Right atrium auricular region (tissue), 2 donors: ENCODE measurements around the gene LIPJ. TPM values are rescaled to one million over a fixed set of nuclear protein-coding genes. Genes with fewer than 3 reads are reported as not detected.

Experiments used
- DNase-seq: peaks from one replicate; pipeline ENCODE4 v3.0.0-alpha.2; 2019; ENCODE audit warnings: low spot score
- H3K27ac ChIP-seq, 2 donors: fragments of 200-600 bp; sonication (generic); 1 replicate in 1 of 2; 2 replicates in 1 of 2; pipeline ENCODE4 v1.5.1; 2016 to 2019
- H3K27me3 ChIP-seq, 2 donors: fragments of 200-600 bp; sonication (generic); one replicate each; pipeline versions ENCODE4 v1.5.1 to v1.6.0; 2017 to 2019
- H3K36me3 ChIP-seq: fragments of 200-600 bp; sonication (generic); one replicate; pipeline ENCODE4 v1.5.1; 2016
- H3K4me1 ChIP-seq, 2 donors: fragments of 200-600 bp; sonication (generic); one replicate each; pipeline versions ENCODE4 v1.5.1 to v1.6.0; 2017 to 2019
- H3K4me3 ChIP-seq, 2 donors: fragments of 200-600 bp; sonication (generic); 1 replicate in 1 of 2; 2 replicates in 1 of 2; pipeline ENCODE4 v1.5.1; 2017 to 2019; ENCODE audit warnings: mild to moderate bottlenecking in 1 of 2, moderate library complexity in 1 of 2
- H3K9me3 ChIP-seq, 2 donors: fragments of 200-600 bp; sonication (generic); one replicate each; pipeline ENCODE4 v1.5.1; 2019
- CTCF ChIP-seq, 2 donors: fragments of 200-600 bp; sonication (generic); IDR thresholded peaks; one replicate each; pipeline ENCODE4 v1.5.1; 2019; ENCODE audit warnings: antibody characterized with exemption in 2 of 2
- total RNA-seq, 2 donors: library from RNA; depleted of rRNA; stranded (reverse); fragments of >200 nt; gene quantifications; one replicate each; pipeline ENCODE4 v1.1.0, GENCODE V29; 2016

Gene LIPJ
- total RNA-seq, 2 donors from 2014 or later = 0.08 TPM; not detected in 1

GRCh38 chr10:88624840-88625239 is 38.3 kb downstream of the LIPJ start:
- TF ChIP-seq CTCF (IDR thresholded peaks at IDR 0.05) = no peak
- H3K36me3 ChIP-seq = no peaks in the 10 kb centered on the region
- peaks cover 0 to 10% of the 10 kb centered on the region in 2 donors for H3K9me3 ChIP-seq
- no peaks in the 10 kb centered on the region for H3K4me1 ChIP-seq
- H3K27me3 ChIP-seq = no peaks in the 10 kb centered on the region
- no peak overlapping the region for H3K27ac ChIP-seq
- no peak overlapping the region for H3K4me3 ChIP-seq
- no peak for DNase-seq

- Histone ChIP-seq H3K36me3 (no peaks in the 10 kb centered on the region), H3K4me3 (no peak overlapping the region), H3K27ac (no peak overlapping the region), H3K9me3 (peaks cover 0 to 22% of the 10 kb centered on the region in 2 donors), H3K4me1 (no peaks in the 10 kb centered on the region), H3K27me3 (no peaks in the 10 kb centered on the region)
- no peak for DNase-seq
- TF ChIP-seq CTCF (IDR thresholded peaks at IDR 0.05) = no peak
Measured at GRCh38 chr10:88640186-88640585, 53.6 kb downstream of the LIPJ start.

- Histone ChIP-seq H3K36me3 (no peaks in the 10 kb centered on the region), H3K4me1 (no peaks in the 10 kb centered on the region), H3K27me3 (no peaks in the 10 kb centered on the region), H3K4me3 (no peak overlapping the region), H3K9me3 (peaks cover 0 to 14% of the 10 kb centered on the region in 2 donors), H3K27ac (no peak overlapping the region)
- DNase-seq = no peak
- no peak for TF ChIP-seq CTCF (IDR thresholded peaks at IDR 0.05)
Measured at GRCh38 chr10:88642209-88642608, 55.6 kb downstream of the LIPJ start.

- H3K27me3 ChIP-seq = no peaks in the 10 kb centered on the region
- H3K4me1 ChIP-seq = no peaks in the 10 kb centered on the region
- no peak overlapping the region for H3K4me3 ChIP-seq
- H3K36me3 ChIP-seq = no peaks in the 10 kb centered on the region
- H3K27ac ChIP-seq = no peak overlapping the region
- no peak for TF ChIP-seq CTCF (IDR thresholded peaks at IDR 0.05)
- no peak for DNase-seq
- peaks cover 0 to 9% of the 10 kb centered on the region in 2 donors for H3K9me3 ChIP-seq
Measured at GRCh38 chr10:88642963-88643362, 56.4 kb downstream of the LIPJ start.

- no peak for DNase-seq
- Histone ChIP-seq H3K9me3 (no peaks in the 10 kb centered on the region), H3K27ac (no peak overlapping the region), H3K36me3 (no peaks in the 10 kb centered on the region), H3K27me3 (no peaks in the 10 kb centered on the region), H3K4me3 (no peak overlapping the region), H3K4me1 (no peaks in the 10 kb centered on the region)
- no peak for TF ChIP-seq CTCF (IDR thresholded peaks at IDR 0.05)
Measured at GRCh38 chr10:88647061-88647615, 60.6 kb downstream of the LIPJ start.

- Histone ChIP-seq H3K9me3 (no peaks in the 10 kb centered on the region), H3K4me1 (no peaks in the 10 kb centered on the region), H3K27me3 (no peaks in the 10 kb centered on the region), H3K4me3 (no peak overlapping the region), H3K27ac (no peak overlapping the region), H3K36me3 (no peaks in the 10 kb centered on the region)
- no peak for TF ChIP-seq CTCF (IDR thresholded peaks at IDR 0.05)
- no peak for DNase-seq
Measured at GRCh38 chr10:88651101-88651551, 64.6 kb downstream of the LIPJ start.
